A673 (cell line): Measurements from ENCODE around the gene TMEM164. TPM values are rescaled to one million over a fixed set of nuclear protein-coding genes. Genes with fewer than 3 reads are reported as not detected.

Experiments used
- BruUV-seq: library from RNA; stranded (reverse); fragments of 400-500 nt; replicated peaks from 2 replicates; lab custom pipeline; 2021; lab: Mats Ljungman, UMichigan
- CTCF ChIA-PET: fragments of 300-600 bp; sonication (Branson Sonifier 250); formaldehyde crosslinking; loops from one replicate; lab custom pipeline; 2022; ENCODE audit warnings: antibody characterized with exemption; lab: Charles Lee
- POLR2A ChIA-PET: fragments of 300-600 bp; sonication (Branson Sonifier 250); formaldehyde crosslinking; loops from one replicate; lab custom pipeline; 2022; ENCODE audit warnings: antibody characterized with exemption; ENCODE audit not compliant: low non-redundant PET; lab: Charles Lee
- DNase-seq: peaks from one replicate; pipeline ENCODE4 v3.0.0-alpha.2; 2015; ENCODE audit warnings: low spot score
- H3K27ac ChIP-seq: fragments of 200-600 bp; sonication (generic); 2 replicates; pipeline ENCODE4 v1.5.1; 2016; ENCODE audit warnings: mixed run types, low read depth, mild to moderate bottlenecking, mixed read lengths, antibody characterized with exemption, low read length; ENCODE audit not compliant: poor library complexity, severe bottlenecking
- H3K27me3 ChIP-seq: fragments of 200-600 bp; sonication (generic); replicated peaks from 2 replicates; pipeline ENCODE4 v1.6.1; 2017; ENCODE audit warnings: mixed run types, low read depth, mild to moderate bottlenecking, mixed read lengths, antibody characterized with exemption, low read length; ENCODE audit not compliant: insufficient read depth, poor library complexity
- H3K36me3 ChIP-seq: fragments of 200-600 bp; sonication (generic); 2 replicates; pipeline ENCODE4 v1.6.1; 2016; ENCODE audit warnings: mixed run types, mild to moderate bottlenecking, mixed read lengths, antibody characterized with exemption, low read length; ENCODE audit not compliant: insufficient read depth, poor library complexity, severe bottlenecking
- H3K4me1 ChIP-seq: fragments of 200-600 bp; sonication (generic); 2 replicates; pipeline ENCODE4 v1.6.1; 2017; ENCODE audit warnings: mixed run types, mild to moderate bottlenecking, mixed read lengths, antibody characterized with exemption, low read length; ENCODE audit not compliant: insufficient read depth, poor library complexity, severe bottlenecking
- H3K4me3 ChIP-seq: fragments of 200-600 bp; sonication (generic); 2 replicates; pipeline ENCODE4 v1.5.1; 2016; ENCODE audit warnings: low read depth, mixed run types, mild to moderate bottlenecking, mixed read lengths, low read length; ENCODE audit not compliant: poor library complexity, severe bottlenecking
- H3K9me3 ChIP-seq: fragments of 200-600 bp; sonication (generic); 2 replicates; pipeline ENCODE4 v1.6.1; 2016; ENCODE audit warnings: mixed run types, low read depth, mild to moderate bottlenecking, mixed read lengths, antibody characterized with exemption, low read length; ENCODE audit not compliant: poor library complexity, severe bottlenecking
- EZH2 ChIP-seq: fragments of 200-600 bp; sonication (generic); IDR thresholded peaks from 2 replicates; pipeline ENCODE4 v1.6.1; 2017; ENCODE audit warnings: borderline replicate concordance, low read depth, mild to moderate bottlenecking, mixed read lengths, antibody characterized with exemption, low read length; ENCODE audit not compliant: poor library complexity, severe bottlenecking
- intact Hi-C: fragments of 100-400 bp; cut with micrococcal nuclease; formaldehyde crosslinking; loops from one replicate; pipeline ENCODE4 v1.10.0; 2022; ENCODE audit not compliant: unreplicated experiment
- total RNA-seq: library from RNA; stranded (reverse); gene quantifications from 2 replicates; pipeline ENCODE4 v1.2.3, GENCODE V29; 2021
- TF ChIP-seq, protein P1 (sequence below): fragments of 300-800, 200-600 bp; sonication (generic); conservative IDR thresholded peaks from 2 replicates; pipeline ENCODE4 v1.5.1; 2017; ENCODE audit warnings: low read depth, mild to moderate bottlenecking, antibody characterized with exemption, low read length, moderate library complexity, mixed read lengths

TMEM164 gene
- total RNA-seq, 1 experiment from 2014 or later = 26.5 TPM

DNA sequence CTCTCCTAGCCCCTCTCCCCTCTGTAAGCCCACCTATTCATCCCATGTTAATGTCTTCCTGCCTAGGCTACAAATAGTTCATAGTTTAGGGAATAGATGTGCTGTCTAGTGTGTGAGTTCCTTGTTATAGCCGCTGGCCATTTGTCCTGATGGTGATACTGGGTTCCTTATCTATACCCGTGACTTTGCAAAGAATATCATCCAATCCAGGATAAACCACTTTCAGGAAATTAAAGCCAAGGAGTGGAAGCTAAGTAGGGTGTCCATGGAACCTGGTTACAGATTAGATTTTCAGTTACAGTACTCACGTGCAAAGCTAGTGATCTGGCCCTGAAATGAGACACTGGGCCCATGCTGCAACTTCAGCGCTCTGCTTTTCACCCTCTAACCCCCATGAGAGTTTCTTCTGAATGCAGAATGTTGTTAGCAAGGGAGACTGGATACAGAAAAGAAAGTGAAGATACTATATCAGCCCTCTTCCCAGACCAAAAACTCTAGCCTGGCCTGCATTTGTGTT is 111.4 kb downstream of the TMEM164 start:
- Histone ChIP-seq H3K36me3 (no peaks in the 10 kb centered on the region), H3K27me3 (no peaks in the 10 kb centered on the region), H3K4me3 (no peak overlapping the region), H3K4me1 (no peaks in the 10 kb centered on the region), H3K27ac (no peak overlapping the region), H3K9me3 (no peaks in the 10 kb centered on the region)
- intact Hi-C loops = no loop called here
- no TSS peak for BruUV-seq
- ChIA-PET POLR2A (no interaction called here), CTCF (no interaction called here)
- no peak for DNase-seq
- no peak for TF ChIP-seq EZH2
- TF ChIP-seq, protein P1, sequence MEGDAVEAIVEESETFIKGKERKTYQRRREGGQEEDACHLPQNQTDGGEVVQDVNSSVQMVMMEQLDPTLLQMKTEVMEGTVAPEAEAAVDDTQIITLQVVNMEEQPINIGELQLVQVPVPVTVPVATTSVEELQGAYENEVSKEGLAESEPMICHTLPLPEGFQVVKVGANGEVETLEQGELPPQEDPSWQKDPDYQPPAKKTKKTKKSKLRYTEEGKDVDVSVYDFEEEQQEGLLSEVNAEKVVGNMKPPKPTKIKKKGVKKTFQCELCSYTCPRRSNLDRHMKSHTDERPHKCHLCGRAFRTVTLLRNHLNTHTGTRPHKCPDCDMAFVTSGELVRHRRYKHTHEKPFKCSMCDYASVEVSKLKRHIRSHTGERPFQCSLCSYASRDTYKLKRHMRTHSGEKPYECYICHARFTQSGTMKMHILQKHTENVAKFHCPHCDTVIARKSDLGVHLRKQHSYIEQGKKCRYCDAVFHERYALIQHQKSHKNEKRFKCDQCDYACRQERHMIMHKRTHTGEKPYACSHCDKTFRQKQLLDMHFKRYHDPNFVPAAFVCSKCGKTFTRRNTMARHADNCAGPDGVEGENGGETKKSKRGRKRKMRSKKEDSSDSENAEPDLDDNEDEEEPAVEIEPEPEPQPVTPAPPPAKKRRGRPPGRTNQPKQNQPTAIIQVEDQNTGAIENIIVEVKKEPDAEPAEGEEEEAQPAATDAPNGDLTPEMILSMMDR = no peak

DNA sequence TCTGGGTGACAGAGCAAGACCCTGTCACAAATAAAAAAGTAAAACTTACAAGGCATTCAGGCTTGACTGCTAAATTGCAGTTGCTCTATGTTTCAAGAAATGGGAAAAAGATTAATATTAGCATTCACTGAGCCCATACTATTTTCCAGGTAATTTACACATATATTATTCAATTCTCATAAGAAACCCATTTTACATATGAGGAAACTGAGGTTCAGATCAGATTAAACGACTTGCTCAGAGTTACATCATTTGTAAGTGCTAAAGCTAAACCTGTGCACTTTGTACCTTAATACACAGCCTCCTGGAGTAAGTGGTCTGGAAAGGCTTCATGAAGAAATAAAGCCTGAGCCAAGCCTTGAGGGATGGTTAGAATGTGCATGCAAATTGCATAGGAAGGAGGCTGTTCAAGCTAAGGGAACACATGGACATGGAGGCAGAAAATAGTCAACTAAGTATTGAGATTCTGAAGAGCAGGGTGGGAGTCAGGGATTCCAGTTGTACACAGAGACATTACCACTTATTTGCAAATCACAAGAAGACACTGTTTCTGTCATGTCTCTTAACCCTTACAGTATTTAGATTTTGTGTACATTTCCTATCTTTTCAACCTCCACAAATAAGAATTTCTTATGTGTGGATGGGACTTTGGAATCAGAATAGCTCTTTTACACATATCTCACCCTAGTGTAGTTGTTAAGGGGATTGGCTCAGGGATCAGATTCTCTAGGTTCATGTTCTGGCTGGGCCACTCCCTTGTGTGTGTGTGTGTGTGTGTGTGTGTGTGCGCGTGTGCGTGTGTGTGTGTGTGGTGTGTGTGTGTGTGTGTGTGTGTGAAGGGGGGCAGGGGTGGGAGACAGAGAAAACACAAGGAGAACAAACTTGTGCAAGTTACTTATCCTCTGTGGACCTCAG is 113.4 kb downstream of the TMEM164 start:
- DNase-seq = no peak
- POLR2A ChIA-PET = no interaction called here
- intact Hi-C loops = no loop called here
- no peaks in the 10 kb centered on the region for H3K4me1 ChIP-seq
- no peak overlapping the region for H3K27ac ChIP-seq
- no peaks in the 10 kb centered on the region for H3K36me3 ChIP-seq
- no peak overlapping the region for H3K4me3 ChIP-seq
- CTCF ChIA-PET = no interaction called here
- no TSS peak for BruUV-seq
- no peaks in the 10 kb centered on the region for H3K9me3 ChIP-seq
- H3K27me3 ChIP-seq = no peaks in the 10 kb centered on the region
- TF ChIP-seq EZH2 = no peak
- TF ChIP-seq, protein P1 = no peak

DNA sequence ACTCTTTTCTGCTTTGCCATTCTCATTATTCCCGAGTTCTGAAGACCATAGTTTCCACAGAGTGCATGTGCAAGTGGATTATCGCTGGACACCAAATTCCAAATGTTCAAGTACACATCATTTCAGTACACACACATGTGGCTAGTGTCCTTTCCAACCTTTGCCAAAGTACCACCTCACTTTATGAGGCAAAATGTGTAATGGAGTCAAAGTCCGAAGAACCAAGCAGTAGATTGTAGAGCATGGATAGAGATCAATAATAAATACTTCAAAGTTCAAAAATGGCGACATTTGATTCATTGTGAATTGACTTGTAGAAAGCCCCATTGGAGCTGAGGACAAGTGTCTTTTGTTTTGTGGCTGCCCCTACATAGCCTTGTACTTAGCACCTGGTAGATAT is 115.6 kb downstream of the TMEM164 start:
- no peaks in the 10 kb centered on the region for H3K27me3 ChIP-seq
- no peaks in the 10 kb centered on the region for H3K9me3 ChIP-seq
- BruUV-seq = no TSS peak
- ChIA-PET POLR2A (no interaction called here), CTCF (no interaction called here)
- H3K36me3 ChIP-seq = no peaks in the 10 kb centered on the region
- no peak for DNase-seq
- intact Hi-C loops = no loop called here
- no peak overlapping the region for H3K27ac ChIP-seq
- no peaks in the 10 kb centered on the region for H3K4me1 ChIP-seq
- H3K4me3 ChIP-seq = no peak overlapping the region
- no peak for TF ChIP-seq EZH2
- TF ChIP-seq, protein P1 = no peak
